Measurements from ENCODE around the gene DDX1.
A peak's percentile ranks its signal among the peaks of the same experiment; 100 is the strongest.

Gene DDX1

GRCh38 chr2:15561574-15562344 lies 29.9 kb upstream of the DDX1 start:
- Histone ChIP-seq H3K27ac (peak overlapping the region in 20 of 21 experiments; percentile 52 to 96 (median 85)), H3K4me3 (peak overlapping the region; percentile 64 to 97 (median 87))

GRCh38 chr2:15562354-15563031 lies 29.2 kb upstream of the DDX1 start:
- peak overlapping the region in 1 of 7 experiments; percentile 94 for H3K4me3 ChIP-seq
- peak overlapping the region in 2 of 21 experiments; percentile 85 to 96 for H3K27ac ChIP-seq

- H3K27ac ChIP-seq = no peak overlapping the region
- H3K4me3 ChIP-seq = no peak overlapping the region
These were observed 28.2 kb upstream of the DDX1 start for GRCh38 chr2:15563227-15564100.

- Histone ChIP-seq H3K4me3 (no peak overlapping the region), H3K27ac (no peak overlapping the region)
These were observed 26.3 kb upstream of the DDX1 start for GRCh38 chr2:15565392-15565791.

GRCh38 chr2:15565994-15566671 lies 25.5 kb upstream of the DDX1 start:
- no peak overlapping the region for H3K4me3 ChIP-seq

GRCh38 chr2:15566912-15567311 lies 24.8 kb upstream of the DDX1 start:
- no peak overlapping the region for H3K4me3 ChIP-seq
- no peak overlapping the region for H3K27ac ChIP-seq

More at GRCh38 chr2:15565994-15566671, 25.5 kb upstream of the DDX1 start:
- H3K27ac ChIP-seq = no peak overlapping the region

- no peak overlapping the region for H3K27ac ChIP-seq
These were observed 22.8 kb upstream of the DDX1 start for GRCh38 chr2:15568874-15569273.

GRCh38 chr2:15570104-15570503 lies 21.6 kb upstream of the DDX1 start:
- Histone ChIP-seq H3K27ac (no peak overlapping the region), H3K4me3 (no peak overlapping the region)

More at GRCh38 chr2:15568874-15569273, 22.8 kb upstream of the DDX1 start:
- no peak overlapping the region for H3K4me3 ChIP-seq

- Histone ChIP-seq H3K27ac (no peak overlapping the region), H3K4me3 (no peak overlapping the region)
These were observed 19.9 kb upstream of the DDX1 start for GRCh38 chr2:15571729-15572128.

- Histone ChIP-seq H3K4me3 (no peak overlapping the region), H3K27ac (no peak overlapping the region)
These were observed 14.5 kb upstream of the DDX1 start for GRCh38 chr2:15577071-15577735.

- Histone ChIP-seq H3K4me3 (no peak overlapping the region), H3K27ac (no peak overlapping the region)
These were observed 12.0 kb upstream of the DDX1 start for GRCh38 chr2:15579641-15580040.

- Histone ChIP-seq H3K4me3 (no peak overlapping the region), H3K27ac (no peak overlapping the region)
These were observed 11.2 kb upstream of the DDX1 start for GRCh38 chr2:15580451-15580850.

- no peak overlapping the region for H3K27ac ChIP-seq
These were observed 8.8 kb upstream of the DDX1 start for GRCh38 chr2:15582710-15583357.

GRCh38 chr2:15583826-15584225 lies 7.8 kb upstream of the DDX1 start:
- Histone ChIP-seq H3K27ac (no peak overlapping the region), H3K4me3 (no peak overlapping the region)

More at GRCh38 chr2:15582710-15583357, 8.8 kb upstream of the DDX1 start:
- no peak overlapping the region for H3K4me3 ChIP-seq

GRCh38 chr2:15584316-15584715 lies 7.4 kb upstream of the DDX1 start:
- no peak overlapping the region for H3K4me3 ChIP-seq
- H3K27ac ChIP-seq = no peak overlapping the region

- no peak overlapping the region for H3K27ac ChIP-seq
- no peak overlapping the region for H3K4me3 ChIP-seq
These were observed 6.8 kb upstream of the DDX1 start for GRCh38 chr2:15584767-15585469.

- no peak overlapping the region for H3K27ac ChIP-seq
- no peak overlapping the region for H3K4me3 ChIP-seq
These were observed 3.2 kb upstream of the DDX1 start for GRCh38 chr2:15588329-15588919.

GRCh38 chr2:15591373-15591691 lies 336 bp upstream of the DDX1 start:
- H3K4me3 ChIP-seq = peak overlapping the region; percentile 74 to 99 (median 95)
- H3K27ac ChIP-seq = peak overlapping the region; percentile 78 to 98 (median 94)
